WTC11 (cell line): Measurements from ENCODE around the gene PITHD1. TPM values are rescaled to one million over a fixed set of nuclear protein-coding genes. Genes with fewer than 3 reads are reported as not detected.

Experiments
- CREB1 ChIP-seq: sonication (generic); formaldehyde crosslinking; IDR thresholded peaks from 2 replicates; pipeline ENCODE4 v1.8.0; 2023; ENCODE audit warnings: mild to moderate bottlenecking, missing genetic modification reagents
- CREM ChIP-seq: sonication (generic); formaldehyde crosslinking; IDR thresholded peaks from 2 replicates; pipeline ENCODE4 v1.8.1; 2022; ENCODE audit warnings: mild to moderate bottlenecking, missing genetic modification reagents, moderate library complexity
- EMX1 ChIP-seq: fragments of 250-450 bp; sonication (Bioruptor Pico); IDR thresholded peaks from 2 replicates; pipeline ENCODE4 v1.8.0; 2021; ENCODE audit warnings: mild to moderate bottlenecking
- ESRRA ChIP-seq: sonication (generic); formaldehyde crosslinking; IDR thresholded peaks from 2 replicates; pipeline ENCODE4 v1.8.1; 2022; ENCODE audit warnings: mild to moderate bottlenecking, missing genetic modification reagents, borderline replicate concordance
- FOXJ3 ChIP-seq: sonication (generic); formaldehyde crosslinking; IDR thresholded peaks from 2 replicates; pipeline ENCODE4 v1.9.0; 2021; ENCODE audit warnings: missing genetic modification reagents, mild to moderate bottlenecking, borderline replicate concordance
- GRHL2 ChIP-seq: fragments of 250-450 bp; sonication (Bioruptor Pico); IDR thresholded peaks from 2 replicates; pipeline ENCODE4 v1.8.0; 2022; ENCODE audit warnings: mild to moderate bottlenecking, moderate library complexity; ENCODE audit not compliant: insufficient replicate concordance, severe bottlenecking
- MXD4 ChIP-seq: fragments of 250-450 bp; sonication (Bioruptor Pico); IDR thresholded peaks from 2 replicates; pipeline ENCODE4 v1.8.0; 2021; ENCODE audit warnings: mild to moderate bottlenecking, moderate library complexity, borderline replicate concordance
- NFATC4 ChIP-seq: fragments of 250-450 bp; sonication (Bioruptor Pico); IDR thresholded peaks from 2 replicates; pipeline ENCODE4 v1.9.0; 2021; ENCODE audit warnings: mild to moderate bottlenecking
- NR2C2 ChIP-seq: sonication (generic); formaldehyde crosslinking; IDR thresholded peaks from 2 replicates; pipeline ENCODE4 v1.8.0; 2022; ENCODE audit warnings: mild to moderate bottlenecking, missing genetic modification reagents
- PRRX2 ChIP-seq: fragments of 250-450 bp; sonication (Bioruptor Pico); IDR thresholded peaks from 2 replicates; pipeline ENCODE4 v1.8.0; 2021; ENCODE audit warnings: mild to moderate bottlenecking
- RELA ChIP-seq: sonication (generic); formaldehyde crosslinking; IDR thresholded peaks from 2 replicates; pipeline ENCODE4 v1.8.1; 2022; ENCODE audit warnings: missing genetic modification reagents, mild to moderate bottlenecking, borderline replicate concordance
- SMAD3 ChIP-seq: sonication (generic); formaldehyde crosslinking; IDR thresholded peaks from 2 replicates; pipeline ENCODE4 v1.8.0; 2022; ENCODE audit warnings: missing genetic modification reagents, mild to moderate bottlenecking, borderline replicate concordance
- TEAD1 ChIP-seq: sonication (generic); formaldehyde crosslinking; IDR thresholded peaks from 2 replicates; pipeline ENCODE4 v1.8.0; 2022; ENCODE audit warnings: mild to moderate bottlenecking, missing genetic modification reagents
- TP53 ChIP-seq: sonication (generic); formaldehyde crosslinking; IDR thresholded peaks from 2 replicates; pipeline ENCODE4 v1.8.1; 2023; ENCODE audit warnings: mild to moderate bottlenecking, missing genetic modification reagents
- ZNF232 ChIP-seq: sonication (generic); formaldehyde crosslinking; IDR thresholded peaks from 2 replicates; pipeline ENCODE4 v1.8.0; 2022; ENCODE audit warnings: mild to moderate bottlenecking, missing genetic modification reagents
- ZNF263 ChIP-seq: sonication (generic); formaldehyde crosslinking; IDR thresholded peaks from 2 replicates; pipeline ENCODE4 v1.8.1; 2022; ENCODE audit warnings: low read depth, mild to moderate bottlenecking, moderate library complexity, missing genetic modification reagents
- ZNF423 ChIP-seq: fragments of 250-450 bp; sonication (Bioruptor Pico); IDR thresholded peaks from 2 replicates; pipeline ENCODE4 v2.1.2; 2022; ENCODE audit warnings: mild to moderate bottlenecking, moderate library complexity
- total RNA-seq: library from RNA; stranded (reverse); gene quantifications from 3 replicates; pipeline ENCODE4 v1.2.3, GENCODE V29; 2021
- TF ChIP-seq, protein P1 (sequence below): sonication (generic); formaldehyde crosslinking; IDR thresholded peaks from 2 replicates; pipeline ENCODE4 v1.8.1; 2022; ENCODE audit warnings: low read depth, mild to moderate bottlenecking, moderate library complexity, missing genetic modification reagents, borderline replicate concordance
- TF ChIP-seq, protein P2 (sequence below): sonication (generic); formaldehyde crosslinking; IDR thresholded peaks from 2 replicates; pipeline ENCODE4 v1.8.0; 2023; ENCODE audit warnings: mild to moderate bottlenecking, missing genetic modification reagents
- TF ChIP-seq, protein P3 (sequence below): fragments of 250-450 bp; sonication (Bioruptor Pico); IDR thresholded peaks from 2 replicates; pipeline ENCODE4 v1.9.0; 2021; ENCODE audit warnings: mild to moderate bottlenecking
- TF ChIP-seq, protein P4 (sequence below): sonication (generic); formaldehyde crosslinking; IDR thresholded peaks from 2 replicates; pipeline ENCODE4 v1.8.0; 2023; ENCODE audit warnings: missing genetic modification reagents
- TF ChIP-seq, protein P5 (sequence below): sonication (generic); formaldehyde crosslinking; IDR thresholded peaks from 2 replicates; pipeline ENCODE4 v1.8.1; 2023; ENCODE audit warnings: mild to moderate bottlenecking, moderate library complexity, missing genetic modification reagents
- TF ChIP-seq, protein P6 (sequence below): sonication (generic); formaldehyde crosslinking; IDR thresholded peaks from 2 replicates; pipeline ENCODE4 v1.8.1; 2023; ENCODE audit warnings: mild to moderate bottlenecking, missing genetic modification reagents
- TF ChIP-seq, protein P7 (sequence below): sonication (generic); formaldehyde crosslinking; IDR thresholded peaks from 2 replicates; pipeline ENCODE4 v1.8.1; 2023; ENCODE audit warnings: mild to moderate bottlenecking, missing genetic modification reagents, moderate library complexity
- TF ChIP-seq, protein P8 (sequence below): sonication (generic); formaldehyde crosslinking; conservative IDR thresholded peaks from 2 replicates; pipeline ENCODE4 v1.8.1; 2023; ENCODE audit warnings: mild to moderate bottlenecking, low read depth, missing genetic modification reagents, moderate library complexity

The PITHD1 gene
- total RNA-seq, 1 experiment from 2014 or later, result 66.2 TPM

DNA sequence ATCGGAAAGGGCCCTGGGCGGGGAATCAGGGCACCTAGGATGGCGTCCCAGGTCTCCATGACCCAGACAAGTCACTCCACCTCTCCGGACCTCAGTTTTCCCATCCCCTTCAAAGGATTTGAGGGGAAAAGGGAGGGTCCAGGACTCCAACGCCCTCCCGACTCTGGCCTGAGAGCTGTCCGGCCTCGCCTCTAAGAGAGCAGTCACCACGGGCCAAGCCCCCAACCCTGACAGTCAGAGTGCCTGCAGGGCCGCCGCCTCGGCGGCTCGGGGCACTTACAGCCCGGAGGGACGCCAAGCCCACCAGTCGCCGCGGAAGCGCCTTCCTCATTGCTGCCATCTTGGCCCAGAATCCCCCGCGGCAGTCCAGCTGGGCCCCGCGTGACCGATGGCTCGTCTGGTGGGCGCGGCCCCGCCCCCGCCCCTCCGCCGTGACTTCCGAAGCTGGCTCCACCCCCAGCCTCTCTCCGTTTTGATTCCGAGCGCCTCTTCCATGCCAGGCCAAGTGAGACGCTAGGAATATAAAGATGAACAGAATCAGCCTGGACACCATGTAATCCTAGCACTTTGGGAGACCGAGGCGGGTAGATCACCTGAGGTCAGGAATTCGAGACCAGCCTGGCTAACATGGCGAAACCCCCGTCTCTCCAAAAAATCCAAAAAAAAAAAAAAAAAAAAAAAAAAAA is 47.0 kb downstream of the PITHD1 start, which contains the start of gene HMGCL (continued):
- TF ChIP-seq, protein P1, sequence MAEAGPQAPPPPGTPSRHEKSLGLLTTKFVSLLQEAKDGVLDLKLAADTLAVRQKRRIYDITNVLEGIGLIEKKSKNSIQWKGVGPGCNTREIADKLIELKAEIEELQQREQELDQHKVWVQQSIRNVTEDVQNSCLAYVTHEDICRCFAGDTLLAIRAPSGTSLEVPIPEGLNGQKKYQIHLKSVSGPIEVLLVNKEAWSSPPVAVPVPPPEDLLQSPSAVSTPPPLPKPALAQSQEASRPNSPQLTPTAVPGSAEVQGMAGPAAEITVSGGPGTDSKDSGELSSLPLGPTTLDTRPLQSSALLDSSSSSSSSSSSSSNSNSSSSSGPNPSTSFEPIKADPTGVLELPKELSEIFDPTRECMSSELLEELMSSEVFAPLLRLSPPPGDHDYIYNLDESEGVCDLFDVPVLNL (CRISPR knock-in tag), result no peak
- TF ChIP-seq PRRX2 (CRISPR knock-in tag) (no peak), TEAD1 (peak; percentile 61; the same call in 1 of the 2 replicates), CREM (CRISPR knock-in tag) (peak; percentile 73; the same call in 1 of the 2 replicates), TP53 (CRISPR knock-in tag) (no peak), EMX1 (CRISPR knock-in tag) (no peak), ZNF232 (peak; percentile 62; the same call in 1 of the 2 replicates), CREB1 (CRISPR knock-in tag) (no peak), GRHL2 (no peak), SMAD3 (CRISPR knock-in tag) (0 out of 2 replicates have a peak, but pooled peaks have one; percentile 47), NFATC4 (CRISPR knock-in tag) (no peak), ZNF263 (CRISPR knock-in tag) (no peak), RELA (CRISPR knock-in tag) (no peak; the same call in 1 of the 2 replicates), NR2C2 (no peak), MXD4 (CRISPR knock-in tag) (no peak), ESRRA (CRISPR knock-in tag) (0 out of 2 replicates have a peak, but pooled peaks have one; percentile 72), FOXJ3 (CRISPR knock-in tag) (no peak), ZNF423 (CRISPR knock-in tag) (no peak)
- TF ChIP-seq, protein P2, sequence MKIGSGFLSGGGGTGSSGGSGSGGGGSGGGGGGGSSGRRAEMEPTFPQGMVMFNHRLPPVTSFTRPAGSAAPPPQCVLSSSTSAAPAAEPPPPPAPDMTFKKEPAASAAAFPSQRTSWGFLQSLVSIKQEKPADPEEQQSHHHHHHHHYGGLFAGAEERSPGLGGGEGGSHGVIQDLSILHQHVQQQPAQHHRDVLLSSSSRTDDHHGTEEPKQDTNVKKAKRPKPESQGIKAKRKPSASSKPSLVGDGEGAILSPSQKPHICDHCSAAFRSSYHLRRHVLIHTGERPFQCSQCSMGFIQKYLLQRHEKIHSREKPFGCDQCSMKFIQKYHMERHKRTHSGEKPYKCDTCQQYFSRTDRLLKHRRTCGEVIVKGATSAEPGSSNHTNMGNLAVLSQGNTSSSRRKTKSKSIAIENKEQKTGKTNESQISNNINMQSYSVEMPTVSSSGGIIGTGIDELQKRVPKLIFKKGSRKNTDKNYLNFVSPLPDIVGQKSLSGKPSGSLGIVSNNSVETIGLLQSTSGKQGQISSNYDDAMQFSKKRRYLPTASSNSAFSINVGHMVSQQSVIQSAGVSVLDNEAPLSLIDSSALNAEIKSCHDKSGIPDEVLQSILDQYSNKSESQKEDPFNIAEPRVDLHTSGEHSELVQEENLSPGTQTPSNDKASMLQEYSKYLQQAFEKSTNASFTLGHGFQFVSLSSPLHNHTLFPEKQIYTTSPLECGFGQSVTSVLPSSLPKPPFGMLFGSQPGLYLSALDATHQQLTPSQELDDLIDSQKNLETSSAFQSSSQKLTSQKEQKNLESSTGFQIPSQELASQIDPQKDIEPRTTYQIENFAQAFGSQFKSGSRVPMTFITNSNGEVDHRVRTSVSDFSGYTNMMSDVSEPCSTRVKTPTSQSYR, result no peak
- TF ChIP-seq, protein P3, sequence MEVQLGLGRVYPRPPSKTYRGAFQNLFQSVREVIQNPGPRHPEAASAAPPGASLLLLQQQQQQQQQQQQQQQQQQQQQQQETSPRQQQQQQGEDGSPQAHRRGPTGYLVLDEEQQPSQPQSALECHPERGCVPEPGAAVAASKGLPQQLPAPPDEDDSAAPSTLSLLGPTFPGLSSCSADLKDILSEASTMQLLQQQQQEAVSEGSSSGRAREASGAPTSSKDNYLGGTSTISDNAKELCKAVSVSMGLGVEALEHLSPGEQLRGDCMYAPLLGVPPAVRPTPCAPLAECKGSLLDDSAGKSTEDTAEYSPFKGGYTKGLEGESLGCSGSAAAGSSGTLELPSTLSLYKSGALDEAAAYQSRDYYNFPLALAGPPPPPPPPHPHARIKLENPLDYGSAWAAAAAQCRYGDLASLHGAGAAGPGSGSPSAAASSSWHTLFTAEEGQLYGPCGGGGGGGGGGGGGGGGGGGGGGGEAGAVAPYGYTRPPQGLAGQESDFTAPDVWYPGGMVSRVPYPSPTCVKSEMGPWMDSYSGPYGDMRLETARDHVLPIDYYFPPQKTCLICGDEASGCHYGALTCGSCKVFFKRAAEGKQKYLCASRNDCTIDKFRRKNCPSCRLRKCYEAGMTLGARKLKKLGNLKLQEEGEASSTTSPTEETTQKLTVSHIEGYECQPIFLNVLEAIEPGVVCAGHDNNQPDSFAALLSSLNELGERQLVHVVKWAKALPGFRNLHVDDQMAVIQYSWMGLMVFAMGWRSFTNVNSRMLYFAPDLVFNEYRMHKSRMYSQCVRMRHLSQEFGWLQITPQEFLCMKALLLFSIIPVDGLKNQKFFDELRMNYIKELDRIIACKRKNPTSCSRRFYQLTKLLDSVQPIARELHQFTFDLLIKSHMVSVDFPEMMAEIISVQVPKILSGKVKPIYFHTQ (CRISPR knock-in tag), result no peak
- TF ChIP-seq, protein P4, sequence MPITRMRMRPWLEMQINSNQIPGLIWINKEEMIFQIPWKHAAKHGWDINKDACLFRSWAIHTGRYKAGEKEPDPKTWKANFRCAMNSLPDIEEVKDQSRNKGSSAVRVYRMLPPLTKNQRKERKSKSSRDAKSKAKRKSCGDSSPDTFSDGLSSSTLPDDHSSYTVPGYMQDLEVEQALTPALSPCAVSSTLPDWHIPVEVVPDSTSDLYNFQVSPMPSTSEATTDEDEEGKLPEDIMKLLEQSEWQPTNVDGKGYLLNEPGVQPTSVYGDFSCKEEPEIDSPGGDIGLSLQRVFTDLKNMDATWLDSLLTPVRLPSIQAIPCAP, result no peak
- TF ChIP-seq, protein P5, sequence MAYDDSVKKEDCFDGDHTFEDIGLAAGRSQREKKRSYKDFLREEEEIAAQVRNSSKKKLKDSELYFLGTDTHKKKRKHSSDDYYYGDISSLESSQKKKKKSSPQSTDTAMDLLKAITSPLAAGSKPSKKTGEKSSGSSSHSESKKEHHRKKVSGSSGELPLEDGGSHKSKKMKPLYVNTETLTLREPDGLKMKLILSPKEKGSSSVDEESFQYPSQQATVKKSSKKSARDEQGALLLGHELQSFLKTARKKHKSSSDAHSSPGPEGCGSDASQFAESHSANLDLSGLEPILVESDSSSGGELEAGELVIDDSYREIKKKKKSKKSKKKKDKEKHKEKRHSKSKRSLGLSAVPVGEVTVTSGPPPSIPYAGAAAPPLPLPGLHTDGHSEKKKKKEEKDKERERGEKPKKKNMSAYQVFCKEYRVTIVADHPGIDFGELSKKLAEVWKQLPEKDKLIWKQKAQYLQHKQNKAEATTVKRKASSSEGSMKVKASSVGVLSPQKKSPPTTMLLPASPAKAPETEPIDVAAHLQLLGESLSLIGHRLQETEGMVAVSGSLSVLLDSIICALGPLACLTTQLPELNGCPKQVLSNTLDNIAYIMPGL (CRISPR knock-in tag), result peak; percentile 83
- TF ChIP-seq, protein P6, sequence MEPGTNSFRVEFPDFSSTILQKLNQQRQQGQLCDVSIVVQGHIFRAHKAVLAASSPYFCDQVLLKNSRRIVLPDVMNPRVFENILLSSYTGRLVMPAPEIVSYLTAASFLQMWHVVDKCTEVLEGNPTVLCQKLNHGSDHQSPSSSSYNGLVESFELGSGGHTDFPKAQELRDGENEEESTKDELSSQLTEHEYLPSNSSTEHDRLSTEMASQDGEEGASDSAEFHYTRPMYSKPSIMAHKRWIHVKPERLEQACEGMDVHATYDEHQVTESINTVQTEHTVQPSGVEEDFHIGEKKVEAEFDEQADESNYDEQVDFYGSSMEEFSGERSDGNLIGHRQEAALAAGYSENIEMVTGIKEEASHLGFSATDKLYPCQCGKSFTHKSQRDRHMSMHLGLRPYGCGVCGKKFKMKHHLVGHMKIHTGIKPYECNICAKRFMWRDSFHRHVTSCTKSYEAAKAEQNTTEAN (CRISPR knock-in tag), result 0 out of 2 replicates have a peak, but pooled peaks have one; percentile 55
- TF ChIP-seq, protein P7, sequence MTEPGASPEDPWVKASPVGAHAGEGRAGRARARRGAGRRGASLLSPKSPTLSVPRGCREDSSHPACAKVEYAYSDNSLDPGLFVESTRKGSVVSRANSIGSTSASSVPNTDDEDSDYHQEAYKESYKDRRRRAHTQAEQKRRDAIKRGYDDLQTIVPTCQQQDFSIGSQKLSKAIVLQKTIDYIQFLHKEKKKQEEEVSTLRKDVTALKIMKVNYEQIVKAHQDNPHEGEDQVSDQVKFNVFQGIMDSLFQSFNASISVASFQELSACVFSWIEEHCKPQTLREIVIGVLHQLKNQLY (CRISPR knock-in tag), result no peak
- TF ChIP-seq, protein P8, sequence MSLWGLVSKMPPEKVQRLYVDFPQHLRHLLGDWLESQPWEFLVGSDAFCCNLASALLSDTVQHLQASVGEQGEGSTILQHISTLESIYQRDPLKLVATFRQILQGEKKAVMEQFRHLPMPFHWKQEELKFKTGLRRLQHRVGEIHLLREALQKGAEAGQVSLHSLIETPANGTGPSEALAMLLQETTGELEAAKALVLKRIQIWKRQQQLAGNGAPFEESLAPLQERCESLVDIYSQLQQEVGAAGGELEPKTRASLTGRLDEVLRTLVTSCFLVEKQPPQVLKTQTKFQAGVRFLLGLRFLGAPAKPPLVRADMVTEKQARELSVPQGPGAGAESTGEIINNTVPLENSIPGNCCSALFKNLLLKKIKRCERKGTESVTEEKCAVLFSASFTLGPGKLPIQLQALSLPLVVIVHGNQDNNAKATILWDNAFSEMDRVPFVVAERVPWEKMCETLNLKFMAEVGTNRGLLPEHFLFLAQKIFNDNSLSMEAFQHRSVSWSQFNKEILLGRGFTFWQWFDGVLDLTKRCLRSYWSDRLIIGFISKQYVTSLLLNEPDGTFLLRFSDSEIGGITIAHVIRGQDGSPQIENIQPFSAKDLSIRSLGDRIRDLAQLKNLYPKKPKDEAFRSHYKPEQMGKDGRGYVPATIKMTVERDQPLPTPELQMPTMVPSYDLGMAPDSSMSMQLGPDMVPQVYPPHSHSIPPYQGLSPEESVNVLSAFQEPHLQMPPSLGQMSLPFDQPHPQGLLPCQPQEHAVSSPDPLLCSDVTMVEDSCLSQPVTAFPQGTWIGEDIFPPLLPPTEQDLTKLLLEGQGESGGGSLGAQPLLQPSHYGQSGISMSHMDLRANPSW, result no peak
